ENCODE measurements around the gene NOTUM.

Gene NOTUM

GRCh38 chr17:81912441-81913309, 48.3 kb downstream of the NOTUM start:
- H3K4me3 ChIP-seq (ENCODE audit: low read depth, low read length) = no peak overlapping the region

- no peak overlapping the region for H3K4me3 ChIP-seq (ENCODE audit: low read depth, low read length)
These were observed 49.0 kb downstream of the NOTUM start for GRCh38 chr17:81911969-81912368.

GRCh38 chr17:81911277-81911961, 49.6 kb downstream of the NOTUM start, which contains the start of gene PCYT2:
Gene PCYT2, minus strand, starts transcription at chr17:81911399. Its CDS starts 44 bp downstream, at chr17:81911355.
- H3K4me3 ChIP-seq (ENCODE audit: low read depth, low read length) = peak within 1 kb of the TSS; percentile 66

GRCh38 chr17:81910840-81911276, 50.1 kb downstream of the NOTUM start:
- H3K4me3 ChIP-seq (ENCODE audit: low read depth, low read length) = peak overlapping the region; percentile 66

- H3K4me3 ChIP-seq (ENCODE audit: low read depth, low read length) = peak overlapping the region; percentile 66
These were observed 50.8 kb downstream of the NOTUM start for GRCh38 chr17:81909966-81910839.

GRCh38 chr17:81909231-81909630, 51.8 kb downstream of the NOTUM start:
- no peak overlapping the region for H3K4me3 ChIP-seq (ENCODE audit: low read depth, low read length)

- H3K4me3 ChIP-seq (ENCODE audit: low read depth, low read length) = no peak overlapping the region
These were observed 52.2 kb downstream of the NOTUM start for GRCh38 chr17:81908793-81909192.

GRCh38 chr17:81907219-81908145, 53.5 kb downstream of the NOTUM start:
- H3K4me3 ChIP-seq (ENCODE audit: low read depth, low read length) = no peak overlapping the region

- H3K4me3 ChIP-seq (ENCODE audit: low read depth, low read length) = no peak overlapping the region
These were observed 54.3 kb downstream of the NOTUM start for GRCh38 chr17:81906476-81907218.

- H3K4me3 ChIP-seq (ENCODE audit: low read depth, low read length) = no peak overlapping the region
These were observed 55.0 kb downstream of the NOTUM start for GRCh38 chr17:81905993-81906392.

GRCh38 chr17:81905424-81905875, 55.5 kb downstream of the NOTUM start:
- no peak overlapping the region for H3K4me3 ChIP-seq (ENCODE audit: low read depth, low read length)

GRCh38 chr17:81904600-81905423, 56.2 kb downstream of the NOTUM start:
- no peak overlapping the region for H3K4me3 ChIP-seq (ENCODE audit: low read depth, low read length)

- H3K4me3 ChIP-seq (ENCODE audit: low read depth, low read length) = no peak overlapping the region
These were observed 56.9 kb downstream of the NOTUM start for GRCh38 chr17:81903896-81904599.

- no peak overlapping the region for H3K4me3 ChIP-seq (ENCODE audit: low read depth, low read length)
These were observed 57.6 kb downstream of the NOTUM start for GRCh38 chr17:81903415-81903831.

GRCh38 chr17:81902653-81903414, 58.2 kb downstream of the NOTUM start:
- H3K4me3 ChIP-seq (ENCODE audit: low read depth, low read length) = peak overlapping the region; percentile 0

Data from iPS-11a (cell line).